Kidney (tissue), 14 donors: ENCODE data around the gene OSBP2. TPM values are rescaled to one million over a fixed set of nuclear protein-coding genes. Genes with fewer than 3 reads are reported as not detected.

Source experiments
- DNase-seq, 5 donors: peaks; one replicate each; pipeline ENCODE4 v3.0.0-alpha.2; 2013 to 2020
- FAIRE-seq: peaks from 2 replicates; lab custom pipeline; 2012; peaks lifted over from hg19 to GRCh38; lab: Jason Lieb, UNC
- H3K27ac ChIP-seq, 2 donors: one replicate each; pipeline ENCODE4 v1.7.0; 2013; ENCODE audit warnings: low read depth in 2 of 2, low read length in 2 of 2, inconsistent platforms in 1 of 2
- H3K27me3 ChIP-seq: one replicate; pipeline ENCODE4 v1.7.1; 2013; ENCODE audit warnings: low read length, inconsistent platforms; ENCODE audit not compliant: control insufficient read depth, insufficient read depth
- H3K36me3 ChIP-seq, 3 donors: one replicate each; pipeline versions ENCODE4 v1.7.0 to v1.7.1; 2013; ENCODE audit warnings: low read length in 3 of 3, control low read depth in 1 of 3, inconsistent platforms in 1 of 3; ENCODE audit not compliant: insufficient read depth in 3 of 3, control insufficient read depth in 2 of 3
- H3K4me1 ChIP-seq, 3 donors: one replicate each; pipeline versions ENCODE4 v1.7.0 to v1.7.1; 2013; ENCODE audit warnings: low read length in 3 of 3, inconsistent platforms in 1 of 3, low read depth in 1 of 3; ENCODE audit not compliant: control insufficient read depth in 2 of 3, insufficient read depth in 2 of 3
- H3K4me3 ChIP-seq, 3 donors: one replicate each; pipeline versions ENCODE4 v1.7.0 to v1.8.1; 2013; ENCODE audit warnings: low read length in 3 of 3, control low read depth in 1 of 3, inconsistent platforms in 1 of 3
- H3K9ac ChIP-seq, 3 donors: one replicate each; pipeline versions ENCODE4 v1.7.0 to v1.7.1; 2013; ENCODE audit warnings: low read length in 3 of 3, control low read depth in 1 of 3, inconsistent platforms in 1 of 3
- H3K9me3 ChIP-seq, 3 donors: one replicate each; pipeline versions ENCODE4 v1.7.0 to v1.7.1; 2013; ENCODE audit warnings: low read length in 3 of 3, control low read depth in 1 of 3, inconsistent platforms in 1 of 3; ENCODE audit not compliant: control insufficient read depth in 2 of 3, insufficient read depth in 1 of 3
- intact Hi-C: fragments of 100-400 bp; cut with DNase I; formaldehyde crosslinking; loops from one replicate; pipeline ENCODE4 v1.11.1; 2022
- polyA plus RNA-seq: library from polyadenylated mRNA; stranded (reverse); fragments of 350-450 nt; fragmentation: Illumina TruSeq; extraction: RNeasy Lipid Tissue Mini Kit (QIAGEN cat#74804); gene quantifications from one replicate; pipeline ENCODE4 v1.2.3, GENCODE V29; 2014; ENCODE audit warnings: low read depth, low replicate concordance; ENCODE audit not compliant: insufficient read depth
- total RNA-seq: library from RNA; stranded (reverse); fragmentation: NEBNext Ultra II Directional; extraction: Animal tissue kit (Norgen Biotek cat#: 25700); gene quantifications from one replicate; pipeline ENCODE4 v1.2.1, GENCODE V29; 2021
- TF ChIP-seq, protein P1 (sequence below): IDR thresholded peaks from 3 replicates; pipeline ENCODE4 v1.5.1; 2012; ENCODE audit warnings: mild to moderate bottlenecking, moderate library complexity, borderline replicate concordance; ENCODE audit not compliant: insufficient read depth; ENCODE audit errors: extremely low read depth
- donor health status: control.
- donor health status: control.
- donor health status: control.
- donor health status: control.
- donor health status: control.
- donor health status: DM: yes; HTN: yes; CAD: no.
- donor health status: Normal renal cell carcinoma (clear cell type).

The OSBP2 gene
- total and polyA plus RNA-seq, 2 donors from 2014 or later: 3.4 to 4.0 TPM

- H3K27me3 ChIP-seq: no peaks in the 10 kb centered on the region
- H3K36me3 ChIP-seq: peaks cover 23 to 43% (median 35%) of the 10 kb centered on the region in 3 donors
- no peak for FAIRE-seq
- H3K4me1 ChIP-seq: peaks cover 0 to 6% (median 2%) of the 10 kb centered on the region in 3 donors
- H3K4me3 ChIP-seq: no peak overlapping the region
- intact Hi-C loops: loop anchor here (5.0 kb wide), 1 partner anchor 138 kb away; no protein-coding TSS in a partner anchor
- no peak overlapping the region for H3K9ac ChIP-seq
- H3K27ac ChIP-seq: no peak overlapping the region
- no peaks in the 10 kb centered on the region for H3K9me3 ChIP-seq
- TF ChIP-seq, protein P1, sequence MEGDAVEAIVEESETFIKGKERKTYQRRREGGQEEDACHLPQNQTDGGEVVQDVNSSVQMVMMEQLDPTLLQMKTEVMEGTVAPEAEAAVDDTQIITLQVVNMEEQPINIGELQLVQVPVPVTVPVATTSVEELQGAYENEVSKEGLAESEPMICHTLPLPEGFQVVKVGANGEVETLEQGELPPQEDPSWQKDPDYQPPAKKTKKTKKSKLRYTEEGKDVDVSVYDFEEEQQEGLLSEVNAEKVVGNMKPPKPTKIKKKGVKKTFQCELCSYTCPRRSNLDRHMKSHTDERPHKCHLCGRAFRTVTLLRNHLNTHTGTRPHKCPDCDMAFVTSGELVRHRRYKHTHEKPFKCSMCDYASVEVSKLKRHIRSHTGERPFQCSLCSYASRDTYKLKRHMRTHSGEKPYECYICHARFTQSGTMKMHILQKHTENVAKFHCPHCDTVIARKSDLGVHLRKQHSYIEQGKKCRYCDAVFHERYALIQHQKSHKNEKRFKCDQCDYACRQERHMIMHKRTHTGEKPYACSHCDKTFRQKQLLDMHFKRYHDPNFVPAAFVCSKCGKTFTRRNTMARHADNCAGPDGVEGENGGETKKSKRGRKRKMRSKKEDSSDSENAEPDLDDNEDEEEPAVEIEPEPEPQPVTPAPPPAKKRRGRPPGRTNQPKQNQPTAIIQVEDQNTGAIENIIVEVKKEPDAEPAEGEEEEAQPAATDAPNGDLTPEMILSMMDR: no peak
- no peak for DNase-seq
Observed at GRCh38 chr22:30948930-30949342, 254.3 kb downstream of the OSBP2 start.

- Histone ChIP-seq H3K27ac (no peak overlapping the region), H3K36me3 (peaks cover 23 to 33% (median 27%) of the 10 kb centered on the region in 3 donors), H3K4me3 (no peak overlapping the region), H3K27me3 (no peaks in the 10 kb centered on the region), H3K9ac (no peak overlapping the region), H3K9me3 (no peaks in the 10 kb centered on the region), H3K4me1 (peaks cover 0 to 6% (median 2%) of the 10 kb centered on the region in 3 donors)
- no peak for DNase-seq
- intact Hi-C loops: loop anchor here (5.0 kb wide), 1 partner anchor 137 kb away; no protein-coding TSS in a partner anchor
- TF ChIP-seq, protein P1: no peak
- no peak for FAIRE-seq
Observed at GRCh38 chr22:30949934-30950660, 255.4 kb downstream of the OSBP2 start.

- Histone ChIP-seq H3K27me3 (no peaks in the 10 kb centered on the region), H3K4me3 (no peak overlapping the region), H3K9ac (no peak overlapping the region), H3K4me1 (peaks cover 0 to 2% (median 0%) of the 10 kb centered on the region in 3 donors), H3K27ac (no peak overlapping the region), H3K9me3 (no peaks in the 10 kb centered on the region), H3K36me3 (peaks cover 16 to 28% (median 16%) of the 10 kb centered on the region in 3 donors)
- TF ChIP-seq, protein P1: no peak
- no peak for DNase-seq
- intact Hi-C loops: no loop called here
- no peak for FAIRE-seq
Observed at GRCh38 chr22:30953206-30953605, 258.5 kb downstream of the OSBP2 start.
